ENCODE measurements around the gene MYO16. TPM values are rescaled to one million over a fixed set of nuclear protein-coding genes. Genes with fewer than 3 reads are reported as not detected.

MYO16 gene
- total RNA-seq, 1 experiment from 2014 or later: 0.49 TPM

DNA sequence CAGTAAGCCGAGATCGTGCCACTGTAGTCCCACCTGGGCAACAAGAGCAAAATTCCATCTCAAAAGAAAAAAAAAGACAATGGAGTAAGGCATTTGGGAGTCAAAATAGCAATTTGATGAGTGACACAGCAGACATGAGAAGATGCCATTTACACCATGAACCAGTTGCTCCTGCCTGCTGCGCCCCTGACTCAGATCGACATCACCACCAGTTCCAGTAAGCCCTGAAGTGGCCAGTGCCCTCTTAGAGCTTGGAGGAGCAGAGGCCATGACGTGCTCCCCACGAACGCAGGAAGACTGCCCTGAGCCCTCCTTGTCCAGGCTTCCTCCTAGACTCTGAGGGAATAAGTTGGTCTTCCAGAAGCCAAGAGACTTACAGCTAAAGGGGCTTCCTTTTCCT lies 339.2 kb downstream of the MYO16 start:
- Histone ChIP-seq H3K27me3 (replicated peaks; ENCODE audit: insufficient read depth, low read depth, low read length, poor library complexity) (no peaks in the 10 kb centered on the region), H3K27ac (ENCODE audit: low read depth, low read length, poor library complexity, severe bottlenecking) (no peak overlapping the region), H3K36me3 (ENCODE audit: insufficient read depth, low read length, poor library complexity, severe bottlenecking) (no peaks in the 10 kb centered on the region), H3K4me1 (ENCODE audit: insufficient read depth, low read length, poor library complexity, severe bottlenecking) (no peaks in the 10 kb centered on the region), H3K9me3 (ENCODE audit: low read depth, low read length, poor library complexity, severe bottlenecking) (no peaks in the 10 kb centered on the region), H3K4me3 (ENCODE audit: low read depth, low read length, poor library complexity, severe bottlenecking) (no peak overlapping the region)
- POLR2A ChIA-PET (ENCODE audit: low non-redundant PET): no interaction called here
- CTCF ChIA-PET: no interaction called here
- no peak for DNase-seq (ENCODE audit: low spot score)
- BruUV-seq (replicated peaks): no TSS peak
- no peak for TF ChIP-seq EZH2 (IDR thresholded peaks at IDR 0.05; ENCODE audit: borderline replicate concordance, low read depth, low read length, poor library complexity, severe bottlenecking)
- TF ChIP-seq, protein P1, sequence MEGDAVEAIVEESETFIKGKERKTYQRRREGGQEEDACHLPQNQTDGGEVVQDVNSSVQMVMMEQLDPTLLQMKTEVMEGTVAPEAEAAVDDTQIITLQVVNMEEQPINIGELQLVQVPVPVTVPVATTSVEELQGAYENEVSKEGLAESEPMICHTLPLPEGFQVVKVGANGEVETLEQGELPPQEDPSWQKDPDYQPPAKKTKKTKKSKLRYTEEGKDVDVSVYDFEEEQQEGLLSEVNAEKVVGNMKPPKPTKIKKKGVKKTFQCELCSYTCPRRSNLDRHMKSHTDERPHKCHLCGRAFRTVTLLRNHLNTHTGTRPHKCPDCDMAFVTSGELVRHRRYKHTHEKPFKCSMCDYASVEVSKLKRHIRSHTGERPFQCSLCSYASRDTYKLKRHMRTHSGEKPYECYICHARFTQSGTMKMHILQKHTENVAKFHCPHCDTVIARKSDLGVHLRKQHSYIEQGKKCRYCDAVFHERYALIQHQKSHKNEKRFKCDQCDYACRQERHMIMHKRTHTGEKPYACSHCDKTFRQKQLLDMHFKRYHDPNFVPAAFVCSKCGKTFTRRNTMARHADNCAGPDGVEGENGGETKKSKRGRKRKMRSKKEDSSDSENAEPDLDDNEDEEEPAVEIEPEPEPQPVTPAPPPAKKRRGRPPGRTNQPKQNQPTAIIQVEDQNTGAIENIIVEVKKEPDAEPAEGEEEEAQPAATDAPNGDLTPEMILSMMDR (conservative IDR thresholded peaks at IDR 0.05; ENCODE audit: low read depth, low read length): no peak
- intact Hi-C loops (cut with micrococcal nuclease; ENCODE audit: unreplicated experiment): no loop called here

DNA sequence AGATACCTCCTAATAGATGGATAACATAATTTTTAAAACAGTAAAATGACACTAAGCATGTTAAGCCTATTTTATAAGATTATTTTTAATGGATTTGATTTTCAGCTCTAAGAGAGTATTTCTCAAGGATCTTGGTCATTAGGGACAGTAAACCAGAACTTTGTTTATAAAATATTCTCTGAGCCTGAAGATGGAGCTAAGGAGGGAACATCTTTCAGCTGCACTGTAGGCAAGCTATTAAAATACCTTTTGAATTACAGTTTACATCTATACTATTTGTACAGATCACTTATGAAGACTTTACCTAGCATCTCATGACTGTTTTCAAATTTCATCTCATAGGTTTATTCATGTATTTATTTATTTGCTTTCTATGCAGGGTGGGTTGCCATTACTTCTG lies 345.3 kb downstream of the MYO16 start:
- Histone ChIP-seq H3K36me3 (ENCODE audit: insufficient read depth, low read length, poor library complexity, severe bottlenecking) (no peaks in the 10 kb centered on the region), H3K27me3 (replicated peaks; ENCODE audit: insufficient read depth, low read depth, low read length, poor library complexity) (no peaks in the 10 kb centered on the region), H3K9me3 (ENCODE audit: low read depth, low read length, poor library complexity, severe bottlenecking) (peaks cover 5% of the 10 kb centered on the region), H3K4me3 (ENCODE audit: low read depth, low read length, poor library complexity, severe bottlenecking) (no peak overlapping the region), H3K4me1 (ENCODE audit: insufficient read depth, low read length, poor library complexity, severe bottlenecking) (no peaks in the 10 kb centered on the region), H3K27ac (ENCODE audit: low read depth, low read length, poor library complexity, severe bottlenecking) (no peak overlapping the region)
- BruUV-seq (replicated peaks): no TSS peak
- TF ChIP-seq, protein P1 (conservative IDR thresholded peaks at IDR 0.05; ENCODE audit: low read depth, low read length): no peak
- no peak for TF ChIP-seq EZH2 (IDR thresholded peaks at IDR 0.05; ENCODE audit: borderline replicate concordance, low read depth, low read length, poor library complexity, severe bottlenecking)
- POLR2A ChIA-PET (ENCODE audit: low non-redundant PET): no interaction called here
- CTCF ChIA-PET: no interaction called here
- intact Hi-C loops (cut with micrococcal nuclease; ENCODE audit: unreplicated experiment): no loop called here
- no peak for DNase-seq (ENCODE audit: low spot score)

DNA sequence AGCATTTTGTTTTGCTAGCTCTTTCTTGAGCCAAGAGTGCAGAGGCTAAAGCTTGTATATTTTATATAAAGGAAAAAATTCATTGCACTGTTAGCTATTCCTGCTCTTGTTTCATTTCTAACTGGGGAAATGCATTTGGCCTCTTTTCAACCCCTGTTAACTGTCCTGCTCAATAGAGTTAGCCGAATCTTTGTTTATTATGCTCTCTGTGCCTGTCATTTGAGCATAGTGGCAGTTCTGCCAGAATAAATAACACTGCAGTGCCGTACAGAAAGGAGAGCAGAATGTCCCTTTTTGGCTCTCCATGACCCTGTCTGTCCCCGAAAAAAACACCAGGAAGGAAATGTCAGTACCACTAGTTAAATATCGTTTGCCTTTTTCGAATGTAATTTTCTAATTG lies 350.8 kb downstream of the MYO16 start:
- no peaks in the 10 kb centered on the region for H3K27me3 ChIP-seq (replicated peaks; ENCODE audit: insufficient read depth, low read depth, low read length, poor library complexity)
- H3K9me3 ChIP-seq (ENCODE audit: low read depth, low read length, poor library complexity, severe bottlenecking): peaks cover 5% of the 10 kb centered on the region
- no TSS peak for BruUV-seq (replicated peaks)
- ChIA-PET CTCF (no interaction called here), POLR2A (ENCODE audit: low non-redundant PET) (no interaction called here)
- intact Hi-C loops (cut with micrococcal nuclease; ENCODE audit: unreplicated experiment): no loop called here
- H3K4me3 ChIP-seq (ENCODE audit: low read depth, low read length, poor library complexity, severe bottlenecking): no peak overlapping the region
- TF ChIP-seq, protein P1 (conservative IDR thresholded peaks at IDR 0.05; ENCODE audit: low read depth, low read length): no peak
- no peak for TF ChIP-seq EZH2 (IDR thresholded peaks at IDR 0.05; ENCODE audit: borderline replicate concordance, low read depth, low read length, poor library complexity, severe bottlenecking)
- no peaks in the 10 kb centered on the region for H3K36me3 ChIP-seq (ENCODE audit: insufficient read depth, low read length, poor library complexity, severe bottlenecking)
- no peak for DNase-seq (ENCODE audit: low spot score)
- H3K4me1 ChIP-seq (ENCODE audit: insufficient read depth, low read length, poor library complexity, severe bottlenecking): no peaks in the 10 kb centered on the region
- H3K27ac ChIP-seq (ENCODE audit: low read depth, low read length, poor library complexity, severe bottlenecking): no peak overlapping the region
